GM10248 (cell line): ENCODE data around the gene EFCC1.
A peak's percentile ranks its signal among the peaks of the same experiment; 100 is the strongest.

Experiments
- CTCF ChIA-PET: fragments of 300-600 bp; sonication (Branson Sonifier 250); formaldehyde crosslinking; extraction: SDS; loops from one replicate; lab custom pipeline; 2021; ENCODE audit warnings: antibody characterized with exemption; lab: Yijun Ruan, JAX
- POLR2A ChIA-PET: fragments of 350-650 bp; sonication (Branson Sonifier 250); formaldehyde crosslinking; extraction: SDS; loops from one replicate; lab custom pipeline; 2020; ENCODE audit warnings: antibody characterized with exemption; lab: Yijun Ruan, JAX
- DNase-seq: peaks from one replicate; pipeline ENCODE4 v3.0.0; 2012; ENCODE audit errors: extremely low spot score
- TF ChIP-seq, protein P1 (sequence below): IDR thresholded peaks from 2 replicates; pipeline ENCODE4 v1.5.1; 2012; ENCODE audit warnings: mild to moderate bottlenecking, low read depth; ENCODE audit errors: extremely low read depth, missing control alignments, control extremely low read depth

EFCC1 gene

DNA sequence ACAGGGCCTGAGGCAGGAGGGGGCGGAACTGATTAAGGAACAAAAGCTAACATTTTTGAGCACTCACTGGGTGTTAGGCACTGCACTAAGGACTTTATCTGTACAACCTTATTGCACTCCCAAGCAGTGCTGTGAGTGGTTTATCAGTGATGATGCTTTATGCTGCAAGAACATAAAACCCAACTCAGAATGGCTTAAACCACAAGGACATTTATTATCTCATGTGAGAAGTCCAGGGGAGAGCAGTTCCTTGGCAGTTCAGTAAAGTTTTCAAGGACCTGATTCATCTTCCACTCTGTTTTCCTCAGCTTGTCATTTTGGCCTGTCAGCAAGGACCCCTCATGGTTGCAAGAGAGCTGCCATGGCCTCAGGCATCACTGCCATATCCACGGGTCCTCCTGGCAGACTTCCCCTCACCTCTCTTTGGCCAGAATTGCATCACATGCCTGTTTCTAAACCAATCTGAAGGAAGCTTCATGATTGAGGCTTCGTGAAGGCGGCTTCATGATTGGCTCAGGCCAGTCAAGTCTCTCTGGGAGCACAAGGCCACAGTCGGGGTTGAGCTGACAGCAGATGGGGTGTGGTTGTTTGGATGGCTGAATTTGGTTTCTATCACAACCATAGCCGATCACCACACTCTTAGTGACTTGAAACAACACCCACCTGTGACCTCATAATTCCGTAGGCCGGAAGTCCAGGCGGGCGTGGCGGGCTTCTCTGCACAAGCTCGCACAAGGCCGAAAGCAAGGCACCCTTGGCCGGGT, 15.8 kb downstream of the EFCC1 start:
- POLR2A ChIA-PET: no interaction called here
- TF ChIP-seq, protein P1, sequence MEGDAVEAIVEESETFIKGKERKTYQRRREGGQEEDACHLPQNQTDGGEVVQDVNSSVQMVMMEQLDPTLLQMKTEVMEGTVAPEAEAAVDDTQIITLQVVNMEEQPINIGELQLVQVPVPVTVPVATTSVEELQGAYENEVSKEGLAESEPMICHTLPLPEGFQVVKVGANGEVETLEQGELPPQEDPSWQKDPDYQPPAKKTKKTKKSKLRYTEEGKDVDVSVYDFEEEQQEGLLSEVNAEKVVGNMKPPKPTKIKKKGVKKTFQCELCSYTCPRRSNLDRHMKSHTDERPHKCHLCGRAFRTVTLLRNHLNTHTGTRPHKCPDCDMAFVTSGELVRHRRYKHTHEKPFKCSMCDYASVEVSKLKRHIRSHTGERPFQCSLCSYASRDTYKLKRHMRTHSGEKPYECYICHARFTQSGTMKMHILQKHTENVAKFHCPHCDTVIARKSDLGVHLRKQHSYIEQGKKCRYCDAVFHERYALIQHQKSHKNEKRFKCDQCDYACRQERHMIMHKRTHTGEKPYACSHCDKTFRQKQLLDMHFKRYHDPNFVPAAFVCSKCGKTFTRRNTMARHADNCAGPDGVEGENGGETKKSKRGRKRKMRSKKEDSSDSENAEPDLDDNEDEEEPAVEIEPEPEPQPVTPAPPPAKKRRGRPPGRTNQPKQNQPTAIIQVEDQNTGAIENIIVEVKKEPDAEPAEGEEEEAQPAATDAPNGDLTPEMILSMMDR: no peak
- CTCF ChIA-PET: interaction anchor here (1.2 to 6.1 kb wide), 6 partner anchors 9 to 229 kb away, joined by 4 to 44 read pairs (median 18); no protein-coding TSS in a partner anchor
- DNase-seq: peak; percentile 60

DNA sequence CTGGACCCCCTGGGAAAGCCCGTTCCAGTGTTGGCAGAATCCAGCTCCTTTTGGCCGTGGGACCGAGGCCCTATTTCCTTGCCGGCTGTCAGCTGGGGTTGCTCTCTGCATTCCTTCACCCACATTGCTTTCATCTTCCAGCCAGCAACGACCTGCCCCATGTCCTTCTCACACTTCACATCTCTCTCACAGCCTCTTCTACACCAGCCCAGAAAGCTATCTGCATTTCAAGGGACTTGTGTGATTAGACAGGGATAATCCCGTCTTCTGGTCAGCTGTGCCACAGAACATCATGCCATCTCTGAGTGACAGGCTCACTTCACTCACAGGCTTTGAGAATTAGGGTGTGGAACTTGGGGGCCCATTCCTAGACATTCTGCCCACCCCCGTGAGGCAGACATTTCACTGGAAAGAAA, 16.4 kb downstream of the EFCC1 start:
- no peak for DNase-seq
- ChIA-PET CTCF (interaction anchor here (0.6 to 6.1 kb wide), 7 partner anchors 9 to 228 kb away, joined by 4 to 44 read pairs (median 15); no protein-coding TSS in a partner anchor), POLR2A (no interaction called here)

DNA sequence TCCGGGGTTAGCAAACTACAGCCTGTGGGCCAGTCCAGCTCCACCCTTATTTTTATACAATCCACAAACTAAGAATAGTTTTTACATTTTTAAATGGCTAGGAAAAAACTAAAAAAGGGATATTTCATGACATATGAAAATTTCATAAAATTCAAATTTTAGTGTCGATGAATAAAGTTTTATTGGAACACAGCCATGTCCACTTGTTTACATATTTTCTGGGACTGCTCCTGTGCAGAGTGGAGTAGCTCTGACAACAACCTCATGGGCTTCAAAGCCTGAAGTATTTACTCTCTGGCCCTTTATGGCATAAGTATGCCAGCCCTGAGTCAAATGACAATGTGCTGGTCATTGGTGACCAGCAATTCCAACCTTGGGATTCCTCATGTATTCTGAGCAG, 17.2 kb downstream of the EFCC1 start:
- POLR2A ChIA-PET: no interaction called here
- CTCF ChIA-PET: interaction anchor here (3.1 to 3.5 kb wide), 2 partner anchors 9 to 47 kb away, joined by 9 to 36 read pairs; no protein-coding TSS in a partner anchor
- no peak for DNase-seq
- TF ChIP-seq, protein P1: no peak

More for the DNA sequence above, 16.4 kb downstream of the EFCC1 start:
- TF ChIP-seq, protein P1: no peak

DNA sequence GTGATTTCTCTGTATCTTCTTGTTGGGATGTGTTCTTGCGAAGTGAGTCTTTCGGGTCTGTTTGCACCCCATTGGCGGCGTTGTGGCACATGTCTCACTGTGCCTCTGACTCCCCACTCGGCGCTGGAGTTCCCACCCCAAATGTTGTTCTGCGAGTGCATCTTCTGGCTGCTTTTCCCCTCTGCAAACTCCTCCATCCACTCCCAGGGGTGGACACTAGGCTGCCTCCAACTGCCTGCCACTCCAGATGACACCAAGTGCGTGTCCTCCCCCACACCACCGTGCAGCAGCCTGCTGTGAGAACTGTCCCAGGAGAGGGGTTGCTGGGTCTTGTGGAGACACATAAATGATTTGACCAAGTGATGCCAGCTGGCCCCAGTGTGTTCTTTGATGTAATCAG, 17.6 kb downstream of the EFCC1 start:
- POLR2A ChIA-PET: no interaction called here
- CTCF ChIA-PET: interaction anchor here (3.1 to 3.5 kb wide), 2 partner anchors 8 to 48 kb away, joined by 9 to 36 read pairs; no protein-coding TSS in a partner anchor
- DNase-seq: no peak
- TF ChIP-seq, protein P1: no peak

DNA sequence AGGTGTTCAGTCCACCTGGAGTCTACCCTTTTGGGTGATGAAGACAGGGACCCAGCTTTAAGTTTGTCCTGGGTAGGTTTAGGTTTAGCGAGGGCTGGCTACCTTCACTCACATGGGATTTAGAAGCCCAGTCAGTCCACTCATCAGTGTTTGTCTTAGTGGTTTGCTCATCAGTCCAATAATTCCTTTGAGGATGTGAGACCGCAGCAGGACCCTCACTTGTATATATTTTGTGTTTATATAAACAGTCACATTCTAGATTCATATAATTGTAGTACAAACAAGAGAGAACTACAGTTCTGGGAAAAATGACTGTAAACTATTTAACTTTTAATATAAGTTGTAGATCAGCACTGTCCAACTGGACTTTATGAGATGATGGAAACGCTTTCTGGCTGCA, 18.2 kb downstream of the EFCC1 start:
- TF ChIP-seq, protein P1: no peak
- DNase-seq: no peak
- ChIA-PET POLR2A (no interaction called here), CTCF (interaction anchor here (2.8 to 3.1 kb wide), 2 partner anchors 48 to 227 kb away, joined by 8 to 9 read pairs; no protein-coding TSS in a partner anchor)

DNA sequence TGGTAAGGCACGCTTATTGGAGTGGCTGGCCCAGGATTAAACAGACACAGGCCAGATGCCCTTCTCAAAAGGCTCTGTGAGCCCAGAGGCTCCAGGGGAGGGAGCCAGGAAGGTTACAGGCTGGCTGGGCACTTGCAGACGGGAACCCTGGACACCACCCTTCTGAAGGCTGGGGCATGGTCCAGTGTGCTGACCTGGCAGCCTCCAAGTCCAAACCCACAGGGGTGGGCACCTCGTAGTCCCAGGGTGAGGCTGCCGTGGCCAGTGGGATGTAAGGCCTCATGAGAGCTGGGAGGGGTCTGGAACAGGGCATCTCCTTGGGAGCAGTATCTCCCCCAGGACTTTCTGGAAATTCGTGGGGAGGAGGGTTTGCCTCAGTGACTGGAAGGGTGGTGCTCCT, 19.6 kb downstream of the EFCC1 start:
- TF ChIP-seq, protein P1: no peak
- DNase-seq: no peak
- ChIA-PET CTCF (interaction anchor here (0.8 to 3.1 kb wide), 5 partner anchors 12 to 226 kb away, joined by 3 to 9 read pairs (median 3); no protein-coding TSS in a partner anchor), POLR2A (no interaction called here)
